Progenitor cell of endocrine pancreas (in vitro differentiated cells): Measurements from ENCODE around the gene VASP. TPM values are rescaled to one million over a fixed set of nuclear protein-coding genes. Genes with fewer than 3 reads are reported as not detected.

Source experiments
- DNase-seq: peaks from one replicate; pipeline ENCODE4 v3.0.0; 2021; ENCODE audit warnings: low spot score; ENCODE audit not compliant: unreplicated experiment
- H3K27ac Mint-ChIP-seq: 2 replicates; pipeline ENCODE4 v1.8.0; 2021; ENCODE audit warnings: mild to moderate bottlenecking, moderate library complexity, mixed read lengths
- H3K27me3 Mint-ChIP-seq: 2 replicates; pipeline ENCODE4 v1.8.0; 2021; ENCODE audit warnings: mixed read lengths
- H3K36me3 Mint-ChIP-seq: 2 replicates; pipeline ENCODE4 v1.8.0; 2022; ENCODE audit warnings: mixed read lengths; ENCODE audit not compliant: insufficient read depth
- H3K4me1 Mint-ChIP-seq: 2 replicates; pipeline ENCODE4 v1.8.0; 2021; ENCODE audit warnings: low read depth, mixed read lengths
- H3K4me3 Mint-ChIP-seq: 2 replicates; pipeline ENCODE4 v1.8.0; 2021; ENCODE audit warnings: low read depth, mild to moderate bottlenecking, moderate library complexity, mixed read lengths
- H3K9me3 Mint-ChIP-seq: 2 replicates; pipeline ENCODE4 v1.8.0; 2021; ENCODE audit warnings: low read depth, mixed read lengths
- CTCF ChIP-seq: fragments of 200-600 bp; sonication (generic); IDR thresholded peaks from one replicate; pipeline ENCODE4 v1.5.0; 2021; ENCODE audit warnings: antibody characterized with exemption, mild to moderate bottlenecking; ENCODE audit not compliant: unreplicated experiment
- total RNA-seq: library from RNA; stranded (reverse); gene quantifications from 2 replicates; pipeline ENCODE4 v1.2.1, GENCODE V29; 2021

The VASP gene
- total RNA-seq, 1 donor from 2014 or later, result 94.9 TPM

- Mint-ChIP-seq H3K4me1 (peaks cover 25% of the 10 kb centered on the region), H3K9me3 (no peaks in the 10 kb centered on the region), H3K4me3 (no peak overlapping the region), H3K27me3 (no peaks in the 10 kb centered on the region), H3K27ac (peak overlapping the region; percentile 81), H3K36me3 (no peaks in the 10 kb centered on the region)
- TF ChIP-seq CTCF, result no peak
- no peak for DNase-seq
Observed at GRCh38 chr19:45574526-45574925, 67.2 kb downstream of the VASP start.

GRCh38 chr19:45575216-45575615, 67.9 kb downstream of the VASP start:
- Mint-ChIP-seq H3K36me3 (no peaks in the 10 kb centered on the region), H3K4me1 (peaks cover 25% of the 10 kb centered on the region), H3K27me3 (no peaks in the 10 kb centered on the region), H3K4me3 (no peak overlapping the region), H3K9me3 (no peaks in the 10 kb centered on the region), H3K27ac (no peak overlapping the region)
- no peak for DNase-seq
- no peak for TF ChIP-seq CTCF

Other genes starting within 250 kb of the VASP start
- not detected in 2 replicates for gene CKM, start 184.6 kb upstream of the VASP start, total RNA-seq
- 1.1 and 1.6 TPM in 2 replicates for gene KLC3, start 166.7 kb upstream of the VASP start, total RNA-seq
- gene ERCC2, start 136.9 kb upstream of the VASP start, total RNA-seq, result 60.5 and 63.8 TPM in 2 replicates
- gene PPP1R13L, start 102.4 kb upstream of the VASP start, total RNA-seq, result 24.2 and 27.2 TPM in 2 replicates
- 7.4 and 8.9 TPM in 2 replicates for gene POLR1G, start 100.8 kb upstream of the VASP start, total RNA-seq
- gene ERCC1, start 83.6 kb upstream of the VASP start, total RNA-seq, result 58.5 and 64.8 TPM in 2 replicates
- gene FOSB, start 39.5 kb upstream of the VASP start, total RNA-seq, result 5.3 and 7.3 TPM in 2 replicates
- 17.9 and 21.6 TPM in 2 replicates for gene RTN2, start 10.4 kb upstream of the VASP start, total RNA-seq
- gene PPM1N, start 9.0 kb upstream of the VASP start, total RNA-seq, result 0.62 TPM in 1 of 2 replicates, not detected in the other
- 14.4 and 16.5 TPM in 2 replicates for gene OPA3, start 77.3 kb downstream of the VASP start, total RNA-seq
- not detected in 2 replicates for gene GPR4, start 94.7 kb downstream of the VASP start, total RNA-seq
- 28.6 and 29.8 TPM in 2 replicates for gene EML2, start 131.9 kb downstream of the VASP start, total RNA-seq
- 26.4 and 27.2 TPM in 2 replicates for gene GIPR, start 160.7 kb downstream of the VASP start, total RNA-seq
- gene SNRPD2, start 184.5 kb downstream of the VASP start, total RNA-seq, result 401 and 414 TPM in 2 replicates
- 9.0 and 10.8 TPM in 2 replicates for gene QPCTL, start 185.2 kb downstream of the VASP start, total RNA-seq
- 41.6 and 44.7 TPM in 2 replicates for gene FBXO46, start 223.4 kb downstream of the VASP start, total RNA-seq
- not detected in 2 replicates for gene MEIOSIN, start 226.0 kb downstream of the VASP start, total RNA-seq